WTC11 (cell line): ENCODE measurements around the gene EEF1AKMT1. TPM values are rescaled to one million over a fixed set of nuclear protein-coding genes. Genes with fewer than 3 reads are reported as not detected.

Experiments used
- ATAC-seq: fragments of 200-7000 bp; cut with Tn5 transposase; 2 replicates; pipeline ENCODE4 v1.10.0; 2021; ENCODE audit warnings: mild to moderate bottlenecking, moderate library complexity
- CTCF ChIA-PET: fragments of 300-600 bp; sonication (Branson Sonifier 250); formaldehyde crosslinking; loops from one replicate; lab custom pipeline; 2021; ENCODE audit warnings: antibody characterized with exemption; lab: Charles Lee
- POLR2A ChIA-PET: fragments of 350-600 bp; sonication (Branson Sonifier 250); formaldehyde crosslinking; loops from one replicate; lab custom pipeline; 2021; ENCODE audit warnings: antibody characterized with exemption; lab: Charles Lee
- DNase-seq: peaks from one replicate; pipeline ENCODE4 v3.0.0; 2021; ENCODE audit warnings: low spot score
- H3K27ac Mint-ChIP-seq: 2 replicates; pipeline ENCODE4 v1.8.0; 2021; ENCODE audit warnings: mixed read lengths
- H3K27me3 Mint-ChIP-seq: 2 replicates; pipeline ENCODE4 v1.8.0; 2021; ENCODE audit warnings: low read depth, mild to moderate bottlenecking, moderate library complexity, mixed read lengths
- H3K36me3 Mint-ChIP-seq: 2 replicates; pipeline ENCODE4 v1.8.0; 2021; ENCODE audit warnings: mixed read lengths
- H3K4me1 Mint-ChIP-seq: 2 replicates; pipeline ENCODE4 v1.8.0; 2022; ENCODE audit warnings: mixed read lengths
- H3K4me3 Mint-ChIP-seq: 2 replicates; pipeline ENCODE4 v1.8.0; 2021; ENCODE audit warnings: mild to moderate bottlenecking, moderate library complexity, mixed read lengths
- H3K9me3 Mint-ChIP-seq: 2 replicates; pipeline ENCODE4 v1.8.0; 2021; ENCODE audit warnings: mixed read lengths
- ATF6 ChIP-seq: sonication (generic); formaldehyde crosslinking; IDR thresholded peaks from 2 replicates; pipeline ENCODE4 v1.8.1; 2023; ENCODE audit warnings: mild to moderate bottlenecking, missing genetic modification reagents
- E2F4 ChIP-seq: sonication (generic); formaldehyde crosslinking; IDR thresholded peaks from 2 replicates; pipeline ENCODE4 v1.8.1; 2022; ENCODE audit warnings: low read depth, mild to moderate bottlenecking, moderate library complexity, missing genetic modification reagents, borderline replicate concordance
- ETV6 ChIP-seq: sonication (generic); formaldehyde crosslinking; IDR thresholded peaks from 2 replicates; pipeline ENCODE4 v1.8.1; 2022; ENCODE audit warnings: mild to moderate bottlenecking, missing genetic modification reagents
- GABPB1 ChIP-seq: sonication (generic); formaldehyde crosslinking; IDR thresholded peaks from 2 replicates; pipeline ENCODE4 v1.8.1; 2023; ENCODE audit warnings: mild to moderate bottlenecking, missing genetic modification reagents
- IRF2 ChIP-seq: sonication (generic); formaldehyde crosslinking; IDR thresholded peaks from 2 replicates; pipeline ENCODE4 v1.8.0; 2022; ENCODE audit warnings: low read depth, missing genetic modification reagents, borderline replicate concordance
- KAT7 ChIP-seq: sonication (generic); formaldehyde crosslinking; IDR thresholded peaks from 2 replicates; pipeline ENCODE4 v1.8.1; 2023; ENCODE audit warnings: missing genetic modification reagents, mild to moderate bottlenecking, borderline replicate concordance
- MLX ChIP-seq: sonication (generic); formaldehyde crosslinking; IDR thresholded peaks from 2 replicates; pipeline ENCODE4 v1.8.1; 2023; ENCODE audit warnings: mild to moderate bottlenecking, missing genetic modification reagents, moderate library complexity
- MYBL2 ChIP-seq: sonication (generic); formaldehyde crosslinking; IDR thresholded peaks from 2 replicates; pipeline ENCODE4 v1.8.1; 2023; ENCODE audit warnings: mild to moderate bottlenecking, moderate library complexity, missing genetic modification reagents
- NFYB ChIP-seq: sonication (generic); formaldehyde crosslinking; conservative IDR thresholded peaks from 2 replicates; pipeline ENCODE4 v1.8.0; 2022; ENCODE audit warnings: low read depth, missing genetic modification reagents
- NR3C1 ChIP-seq: sonication (generic); formaldehyde crosslinking; conservative IDR thresholded peaks from 2 replicates; pipeline ENCODE4 v1.8.1; 2023; ENCODE audit warnings: low read depth, mild to moderate bottlenecking, missing genetic modification reagents
- PREB ChIP-seq: sonication (generic); formaldehyde crosslinking; IDR thresholded peaks from 2 replicates; pipeline ENCODE4 v1.8.1; 2022; ENCODE audit warnings: mild to moderate bottlenecking, missing genetic modification reagents, moderate library complexity, borderline replicate concordance
- SMAD4 ChIP-seq: sonication (generic); formaldehyde crosslinking; IDR thresholded peaks from 2 replicates; pipeline ENCODE4 v1.8.0; 2022; ENCODE audit warnings: mild to moderate bottlenecking, missing genetic modification reagents
- ZBTB21 ChIP-seq: sonication (generic); formaldehyde crosslinking; IDR thresholded peaks from 2 replicates; pipeline ENCODE4 v1.8.1; 2023; ENCODE audit warnings: mild to moderate bottlenecking, missing genetic modification reagents, borderline replicate concordance
- ZBTB43 ChIP-seq: sonication (generic); formaldehyde crosslinking; IDR thresholded peaks from 2 replicates; pipeline ENCODE4 v1.8.1; 2023; ENCODE audit warnings: mild to moderate bottlenecking, missing genetic modification reagents
- ZMAT4 ChIP-seq: fragments of 250-450 bp; sonication (Bioruptor Pico); IDR thresholded peaks from 2 replicates; pipeline ENCODE4 v1.9.0; 2021; ENCODE audit warnings: mild to moderate bottlenecking
- ZNF263 ChIP-seq: sonication (generic); formaldehyde crosslinking; IDR thresholded peaks from 2 replicates; pipeline ENCODE4 v1.8.1; 2022; ENCODE audit warnings: low read depth, mild to moderate bottlenecking, moderate library complexity, missing genetic modification reagents
- ZNF416 ChIP-seq: fragments of 250-450 bp; sonication (Bioruptor Pico); IDR thresholded peaks from 2 replicates; pipeline ENCODE4 v1.9.0; 2021; ENCODE audit warnings: mild to moderate bottlenecking, inconsistent platforms
- ZNF425 ChIP-seq: fragments of 250-450 bp; sonication (Bioruptor Pico); conservative IDR thresholded peaks from 2 replicates; pipeline ENCODE4 v1.9.0; 2021; ENCODE audit warnings: mild to moderate bottlenecking
- total RNA-seq: library from RNA; stranded (reverse); gene quantifications from 3 replicates; pipeline ENCODE4 v1.2.3, GENCODE V29; 2021
- TF ChIP-seq, protein P1 (sequence below): sonication (generic); formaldehyde crosslinking; IDR thresholded peaks from 2 replicates; pipeline ENCODE4 v1.8.1; 2022; ENCODE audit warnings: low read depth, missing genetic modification reagents, borderline replicate concordance
- TF ChIP-seq, protein P2 (sequence below): sonication (generic); formaldehyde crosslinking; IDR thresholded peaks from 2 replicates; pipeline ENCODE4 v1.8.0; 2022; ENCODE audit warnings: mild to moderate bottlenecking, missing genetic modification reagents
- TF ChIP-seq, protein P3 (sequence below): sonication (generic); formaldehyde crosslinking; IDR thresholded peaks from 2 replicates; pipeline ENCODE4 v1.8.0; 2023; ENCODE audit warnings: mild to moderate bottlenecking, missing genetic modification reagents

EEF1AKMT1 gene
- total RNA-seq, 1 experiment from 2014 or later: 2.6 TPM

GRCh38 chr13:20774746-20775145, 985 bp upstream of the EEF1AKMT1 start (continued):
- TF ChIP-seq PREB (CRISPR knock-in tag) (no peak), KAT7 (no peak), ZNF263 (CRISPR knock-in tag) (no peak), SMAD4 (CRISPR knock-in tag) (no peak)
- TF ChIP-seq, all 79 proteins: peak for 0

- Mint-ChIP-seq H3K9me3 (peaks cover 18% of the 10 kb centered on the region), H3K36me3 (peaks cover 12% of the 10 kb centered on the region), H3K27ac (no peak overlapping the region), H3K4me3 (peak overlapping the region; percentile 84), H3K27me3 (no peaks in the 10 kb centered on the region), H3K4me1 (peaks cover 26% of the 10 kb centered on the region)
- DNase-seq (no peak), ATAC-seq (no peak)
- ChIA-PET CTCF (interaction anchor here (1.0 to 1.5 kb wide), 2 partner anchors 51 to 251 kb away, joined by 3 to 4 read pairs; no protein-coding TSS in a partner anchor), POLR2A (no interaction called here)
- TF ChIP-seq MYBL2 (CRISPR knock-in tag) (no peak), ZBTB21 (CRISPR knock-in tag) (no peak), NR3C1 (CRISPR knock-in tag) (no peak), NFYB (CRISPR knock-in tag) (no peak), ZNF416 (no peak), ATF6 (CRISPR knock-in tag) (no peak), GABPB1 (CRISPR knock-in tag) (no peak), ZMAT4 (no peak), ZNF425 (CRISPR knock-in tag) (no peak), ETV6 (CRISPR knock-in tag) (no peak), MLX (no peak), ZBTB43 (CRISPR knock-in tag) (no peak), IRF2 (CRISPR knock-in tag) (no peak), E2F4 (CRISPR knock-in tag) (no peak)
- TF ChIP-seq, protein P1, sequence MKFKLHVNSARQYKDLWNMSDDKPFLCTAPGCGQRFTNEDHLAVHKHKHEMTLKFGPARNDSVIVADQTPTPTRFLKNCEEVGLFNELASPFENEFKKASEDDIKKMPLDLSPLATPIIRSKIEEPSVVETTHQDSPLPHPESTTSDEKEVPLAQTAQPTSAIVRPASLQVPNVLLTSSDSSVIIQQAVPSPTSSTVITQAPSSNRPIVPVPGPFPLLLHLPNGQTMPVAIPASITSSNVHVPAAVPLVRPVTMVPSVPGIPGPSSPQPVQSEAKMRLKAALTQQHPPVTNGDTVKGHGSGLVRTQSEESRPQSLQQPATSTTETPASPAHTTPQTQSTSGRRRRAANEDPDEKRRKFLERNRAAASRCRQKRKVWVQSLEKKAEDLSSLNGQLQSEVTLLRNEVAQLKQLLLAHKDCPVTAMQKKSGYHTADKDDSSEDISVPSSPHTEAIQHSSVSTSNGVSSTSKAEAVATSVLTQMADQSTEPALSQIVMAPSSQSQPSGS (CRISPR knock-in tag): no peak
- TF ChIP-seq, protein P2, sequence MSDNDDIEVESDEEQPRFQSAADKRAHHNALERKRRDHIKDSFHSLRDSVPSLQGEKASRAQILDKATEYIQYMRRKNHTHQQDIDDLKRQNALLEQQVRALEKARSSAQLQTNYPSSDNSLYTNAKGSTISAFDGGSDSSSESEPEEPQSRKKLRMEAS (CRISPR knock-in tag): no peak
- TF ChIP-seq, protein P3, sequence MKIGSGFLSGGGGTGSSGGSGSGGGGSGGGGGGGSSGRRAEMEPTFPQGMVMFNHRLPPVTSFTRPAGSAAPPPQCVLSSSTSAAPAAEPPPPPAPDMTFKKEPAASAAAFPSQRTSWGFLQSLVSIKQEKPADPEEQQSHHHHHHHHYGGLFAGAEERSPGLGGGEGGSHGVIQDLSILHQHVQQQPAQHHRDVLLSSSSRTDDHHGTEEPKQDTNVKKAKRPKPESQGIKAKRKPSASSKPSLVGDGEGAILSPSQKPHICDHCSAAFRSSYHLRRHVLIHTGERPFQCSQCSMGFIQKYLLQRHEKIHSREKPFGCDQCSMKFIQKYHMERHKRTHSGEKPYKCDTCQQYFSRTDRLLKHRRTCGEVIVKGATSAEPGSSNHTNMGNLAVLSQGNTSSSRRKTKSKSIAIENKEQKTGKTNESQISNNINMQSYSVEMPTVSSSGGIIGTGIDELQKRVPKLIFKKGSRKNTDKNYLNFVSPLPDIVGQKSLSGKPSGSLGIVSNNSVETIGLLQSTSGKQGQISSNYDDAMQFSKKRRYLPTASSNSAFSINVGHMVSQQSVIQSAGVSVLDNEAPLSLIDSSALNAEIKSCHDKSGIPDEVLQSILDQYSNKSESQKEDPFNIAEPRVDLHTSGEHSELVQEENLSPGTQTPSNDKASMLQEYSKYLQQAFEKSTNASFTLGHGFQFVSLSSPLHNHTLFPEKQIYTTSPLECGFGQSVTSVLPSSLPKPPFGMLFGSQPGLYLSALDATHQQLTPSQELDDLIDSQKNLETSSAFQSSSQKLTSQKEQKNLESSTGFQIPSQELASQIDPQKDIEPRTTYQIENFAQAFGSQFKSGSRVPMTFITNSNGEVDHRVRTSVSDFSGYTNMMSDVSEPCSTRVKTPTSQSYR (CRISPR knock-in tag): no peak
Measured at GRCh38 chr13:20772401-20773131, 1.2 kb downstream of the EEF1AKMT1 start.
